Measurements from ENCODE around the gene ERP27. TPM values are rescaled to one million over a fixed set of nuclear protein-coding genes. Genes with fewer than 3 reads are reported as not detected.

The ERP27 gene
- total and polyA plus RNA-seq, 2 donors (not counting 3 experiments of a cell fraction or from before 2014, with no cell fraction given), result 0.70 to 0.88 TPM

GRCh38 chr12:14941369-14941768, 3.0 kb upstream of the ERP27 start:
- BruUV-seq (replicated peaks), result no TSS peak
- H3K9me3 ChIP-seq (replicated peaks; ENCODE audit: control insufficient read depth, insufficient read depth, low read length), result no peaks in the 10 kb centered on the region
- no peak overlapping the region for H3K9ac ChIP-seq (replicated peaks; ENCODE audit: extremely low read depth, insufficient read depth, low read length)
- dilution Hi-C loops (cut with MboI; ENCODE audit: extremely low pct_ligation_motif_present, low sequenced_read_pairs) (no loop called here), intact Hi-C loops (cut with micrococcal nuclease) (no loop called here)
- POLR2A ChIA-PET, result no interaction called here
- H3K4me1 ChIP-seq (ENCODE audit: control insufficient read depth, extremely low read depth, insufficient read depth, low read length), result peaks cover 8% of the 10 kb centered on the region
- DNase-seq (ENCODE audit: low read depth, low spot score) (no peak), FAIRE-seq (no peak)
- H3K9me1 ChIP-seq (replicated peaks; ENCODE audit: control insufficient read depth, extremely low read depth, insufficient read depth, low read length), result no peaks in the 10 kb centered on the region
- no peaks in the 10 kb centered on the region for H4K20me1 ChIP-seq (replicated peaks; ENCODE audit: control insufficient read depth, extremely low read depth, insufficient read depth, low read length)
- no peak overlapping the region for H3K4me2 ChIP-seq (ENCODE audit: insufficient read depth, low read length)
- H3K79me2 ChIP-seq (ENCODE audit: control insufficient read depth, insufficient read depth, low read length), result peaks cover 8% of the 10 kb centered on the region
- no peak overlapping the region for H2AFZ ChIP-seq (ENCODE audit: low read depth, low read length)
- H3K4me3 ChIP-seq (replicated peaks in 1 of 3; ENCODE audit: insufficient read depth in 1 of 3, low read depth in 1 of 3, low read length in 3 of 3), result no peak overlapping the region
- CTCF ChIA-PET, result no interaction called here
- H3K27me3 ChIP-seq (ENCODE audit: control insufficient read depth in 2 of 2, insufficient read depth in 2 of 2, low read length in 2 of 2), result no peaks in the 10 kb centered on the region
- no peak for TF ChIP-seq GATA2 (IDR thresholded peaks at IDR 0.05; ENCODE audit: insufficient read depth, insufficient read length, low read depth, low read length)
- no peak for TF ChIP-seq POLR2AphosphoS5 (IDR thresholded peaks at IDR 0.05; ENCODE audit: insufficient read depth, low read depth, low read length)
- TF ChIP-seq, protein P1, sequence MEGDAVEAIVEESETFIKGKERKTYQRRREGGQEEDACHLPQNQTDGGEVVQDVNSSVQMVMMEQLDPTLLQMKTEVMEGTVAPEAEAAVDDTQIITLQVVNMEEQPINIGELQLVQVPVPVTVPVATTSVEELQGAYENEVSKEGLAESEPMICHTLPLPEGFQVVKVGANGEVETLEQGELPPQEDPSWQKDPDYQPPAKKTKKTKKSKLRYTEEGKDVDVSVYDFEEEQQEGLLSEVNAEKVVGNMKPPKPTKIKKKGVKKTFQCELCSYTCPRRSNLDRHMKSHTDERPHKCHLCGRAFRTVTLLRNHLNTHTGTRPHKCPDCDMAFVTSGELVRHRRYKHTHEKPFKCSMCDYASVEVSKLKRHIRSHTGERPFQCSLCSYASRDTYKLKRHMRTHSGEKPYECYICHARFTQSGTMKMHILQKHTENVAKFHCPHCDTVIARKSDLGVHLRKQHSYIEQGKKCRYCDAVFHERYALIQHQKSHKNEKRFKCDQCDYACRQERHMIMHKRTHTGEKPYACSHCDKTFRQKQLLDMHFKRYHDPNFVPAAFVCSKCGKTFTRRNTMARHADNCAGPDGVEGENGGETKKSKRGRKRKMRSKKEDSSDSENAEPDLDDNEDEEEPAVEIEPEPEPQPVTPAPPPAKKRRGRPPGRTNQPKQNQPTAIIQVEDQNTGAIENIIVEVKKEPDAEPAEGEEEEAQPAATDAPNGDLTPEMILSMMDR (IDR thresholded peaks at IDR 0.05; ENCODE audit: extremely low read depth in 1 of 2, insufficient read depth in 1 of 2, low read depth in 1 of 2, low read length in 2 of 2), result no peak
- TF ChIP-seq, protein P2, sequence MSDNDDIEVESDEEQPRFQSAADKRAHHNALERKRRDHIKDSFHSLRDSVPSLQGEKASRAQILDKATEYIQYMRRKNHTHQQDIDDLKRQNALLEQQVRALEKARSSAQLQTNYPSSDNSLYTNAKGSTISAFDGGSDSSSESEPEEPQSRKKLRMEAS (IDR thresholded peaks at IDR 0.05; ENCODE audit: insufficient read depth, insufficient read length), result no peak
- TF ChIP-seq JUN (IDR thresholded peaks at IDR 0.05; ENCODE audit: borderline replicate concordance, insufficient read depth, insufficient read length, low read depth), result no peak
- no peak for TF ChIP-seq POLR2A (IDR thresholded peaks at IDR 0.05; ENCODE audit: low read depth, low read length)
- TF ChIP-seq FOS (IDR thresholded peaks at IDR 0.05; ENCODE audit: borderline replicate concordance, insufficient read depth, low read length), result no peak
- TF ChIP-seq EZH2 (IDR thresholded peaks at IDR 0.05; ENCODE audit: borderline replicate concordance, low read depth, low read length, severe bottlenecking), result no peak
- no peak for TF ChIP-seq MYC (IDR thresholded peaks at IDR 0.05; ENCODE audit: low read depth, low read length)
- H3K36me3 ChIP-seq (ENCODE audit: control insufficient read depth in 2 of 2, extremely low read depth in 1 of 2, insufficient read depth in 2 of 2, low read length in 2 of 2), result peaks cover 9 to 27% of the 10 kb centered on the region in 2 experiments
- H3K27ac ChIP-seq (ENCODE audit: insufficient read depth, low read depth, low read length), result no peak overlapping the region
